ENCODE results near the gene HOXB9. TPM values are rescaled to one million over a fixed set of nuclear protein-coding genes. Genes with fewer than 3 reads are reported as not detected.

HOXB9 gene
- total RNA-seq, 3 donors from 2014 or later (not counting 1 experiment from before 2014, with no cell fraction given) = 0.12 to 1.0 (median 0.18) TPM

DNA sequence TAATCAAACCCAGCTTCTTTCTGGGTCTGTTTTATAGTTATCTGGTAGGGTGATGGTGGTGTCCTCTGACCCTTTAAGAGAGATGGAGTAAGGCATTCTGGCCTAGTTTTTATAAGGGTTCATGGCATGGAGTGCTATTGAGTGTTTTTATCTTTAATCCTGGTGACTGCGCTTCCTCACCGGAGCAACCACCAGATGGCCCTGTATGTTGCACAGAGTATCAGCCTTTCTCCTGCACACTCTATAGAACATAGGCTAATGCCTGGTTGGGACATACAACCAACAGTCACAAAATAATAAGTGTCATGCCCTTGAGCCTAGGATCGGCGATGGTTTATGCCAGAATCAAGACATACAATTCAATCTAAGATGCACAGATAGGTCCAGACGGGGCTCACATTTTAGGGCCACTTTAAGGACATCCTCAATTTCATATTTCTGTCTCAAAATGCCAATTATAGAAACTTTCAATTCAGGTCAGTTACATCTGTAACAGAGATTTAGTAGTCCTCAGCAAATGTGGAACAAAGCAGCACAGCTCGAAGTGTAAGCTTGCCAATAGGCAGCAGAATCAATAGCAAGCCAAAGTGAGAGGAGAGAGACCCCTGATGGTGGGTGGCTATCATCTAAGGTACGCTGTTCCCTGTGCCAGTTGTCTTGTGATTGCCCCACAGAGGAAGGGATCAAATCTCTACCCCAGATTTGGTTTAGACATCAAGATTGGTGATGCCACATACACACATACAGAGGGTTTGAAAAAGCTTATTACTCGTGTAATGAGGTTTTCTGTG is 37.2 kb upstream of the HOXB9 start:
- Histone ChIP-seq H3K36me3 (ENCODE audit: control insufficient read depth, insufficient read depth, low read length) (no peaks in the 10 kb centered on the region), H3K4me3 (ENCODE audit: low read length) (no peak overlapping the region), H3K9me3 (ENCODE audit: control insufficient read depth, insufficient read depth, low read length) (no peaks in the 10 kb centered on the region), H3K27me3 (ENCODE audit: control insufficient read depth, insufficient read depth, low read length) (no peaks in the 10 kb centered on the region), H3K4me1 (ENCODE audit: control insufficient read depth, insufficient read depth, low read length) (no peaks in the 10 kb centered on the region), H3K27ac (ENCODE audit: low read length) (no peak overlapping the region)
- ATAC-seq (no peak), DNase-seq (no peak)
- H3K4me3 Mint-ChIP-seq = no peak overlapping the region
- H3K4me1 Mint-ChIP-seq = no peaks in the 10 kb centered on the region
- peaks cover 16 to 17% of the 10 kb centered on the region in 2 donors for H3K27me3 Mint-ChIP-seq (ENCODE audit: low read depth in 2 of 2)
- H3K36me3 Mint-ChIP-seq = no peaks in the 10 kb centered on the region
- WGBS (ENCODE audit: insufficient coverage) = 89% methylated on average over 8 of the region's 8 CpGs
- TF ChIP-seq, protein P1, sequence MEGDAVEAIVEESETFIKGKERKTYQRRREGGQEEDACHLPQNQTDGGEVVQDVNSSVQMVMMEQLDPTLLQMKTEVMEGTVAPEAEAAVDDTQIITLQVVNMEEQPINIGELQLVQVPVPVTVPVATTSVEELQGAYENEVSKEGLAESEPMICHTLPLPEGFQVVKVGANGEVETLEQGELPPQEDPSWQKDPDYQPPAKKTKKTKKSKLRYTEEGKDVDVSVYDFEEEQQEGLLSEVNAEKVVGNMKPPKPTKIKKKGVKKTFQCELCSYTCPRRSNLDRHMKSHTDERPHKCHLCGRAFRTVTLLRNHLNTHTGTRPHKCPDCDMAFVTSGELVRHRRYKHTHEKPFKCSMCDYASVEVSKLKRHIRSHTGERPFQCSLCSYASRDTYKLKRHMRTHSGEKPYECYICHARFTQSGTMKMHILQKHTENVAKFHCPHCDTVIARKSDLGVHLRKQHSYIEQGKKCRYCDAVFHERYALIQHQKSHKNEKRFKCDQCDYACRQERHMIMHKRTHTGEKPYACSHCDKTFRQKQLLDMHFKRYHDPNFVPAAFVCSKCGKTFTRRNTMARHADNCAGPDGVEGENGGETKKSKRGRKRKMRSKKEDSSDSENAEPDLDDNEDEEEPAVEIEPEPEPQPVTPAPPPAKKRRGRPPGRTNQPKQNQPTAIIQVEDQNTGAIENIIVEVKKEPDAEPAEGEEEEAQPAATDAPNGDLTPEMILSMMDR (IDR thresholded peaks at IDR 0.05) = no peak
- no peaks in the 10 kb centered on the region for H3K9me3 Mint-ChIP-seq
- no peak overlapping the region for H3K27ac Mint-ChIP-seq
- intact Hi-C loops (cut with micrococcal nuclease) = no loop called here

DNA sequence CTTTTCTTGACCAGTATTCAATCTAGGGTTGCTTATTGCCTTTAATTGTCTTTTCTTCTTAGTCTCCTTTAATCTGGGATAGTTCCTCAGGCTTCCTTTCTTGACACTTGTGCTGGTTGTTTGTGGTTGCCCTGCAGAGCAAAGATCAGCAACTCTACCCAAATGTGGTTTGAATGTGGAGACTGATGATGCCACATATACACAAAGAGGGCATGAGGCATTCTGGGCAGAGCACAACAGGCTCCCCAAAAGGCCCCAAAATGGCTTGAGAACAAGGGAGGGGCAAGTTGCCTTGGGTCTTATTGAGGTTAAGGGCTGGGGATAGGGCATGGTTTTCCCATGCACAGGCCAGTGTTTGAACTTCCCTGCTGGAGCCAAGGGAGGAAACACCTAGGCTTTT is 29.8 kb upstream of the HOXB9 start:
- Histone ChIP-seq H3K27me3 (ENCODE audit: control insufficient read depth, insufficient read depth, low read length) (no peaks in the 10 kb centered on the region), H3K4me3 (ENCODE audit: low read length) (no peak overlapping the region), H3K36me3 (ENCODE audit: control insufficient read depth, insufficient read depth, low read length) (no peaks in the 10 kb centered on the region), H3K9me3 (ENCODE audit: control insufficient read depth, insufficient read depth, low read length) (no peaks in the 10 kb centered on the region), H3K27ac (ENCODE audit: low read length) (no peak overlapping the region), H3K4me1 (ENCODE audit: control insufficient read depth, insufficient read depth, low read length) (peaks cover 3% of the 10 kb centered on the region)
- DNase-seq = no peak
- intact Hi-C loops (cut with micrococcal nuclease) = no loop called here
- Mint-ChIP-seq H3K36me3 (no peaks in the 10 kb centered on the region), H3K4me1 (peaks cover 7 to 9% of the 10 kb centered on the region in 2 donors), H3K4me3 (no peak overlapping the region), H3K27me3 (ENCODE audit: low read depth in 2 of 2) (peaks cover 0 to 5% of the 10 kb centered on the region in 2 donors), H3K9me3 (no peaks in the 10 kb centered on the region), H3K27ac (no peak overlapping the region)
- TF ChIP-seq, protein P1 (IDR thresholded peaks at IDR 0.05) = no peak
- ATAC-seq = no peak

GRCh38 chr17:48649741-48650140 is 23.6 kb upstream of the HOXB9 start:
- Histone ChIP-seq H3K27me3 (ENCODE audit: control insufficient read depth, insufficient read depth, low read length) (peaks cover 26% of the 10 kb centered on the region), H3K27ac (ENCODE audit: low read length) (no peak overlapping the region), H3K4me3 (ENCODE audit: low read length) (no peak overlapping the region), H3K4me1 (ENCODE audit: control insufficient read depth, insufficient read depth, low read length) (peaks cover 22% of the 10 kb centered on the region), H3K9me3 (ENCODE audit: control insufficient read depth, insufficient read depth, low read length) (no peaks in the 10 kb centered on the region), H3K36me3 (ENCODE audit: control insufficient read depth, insufficient read depth, low read length) (no peaks in the 10 kb centered on the region)
- H3K4me1 Mint-ChIP-seq = peaks cover 13 to 24% of the 10 kb centered on the region in 2 donors
- WGBS (ENCODE audit: insufficient coverage) = no CpG with 5 or more reads among the region's 1 CpG
- no peaks in the 10 kb centered on the region for H3K9me3 Mint-ChIP-seq
- H3K27me3 Mint-ChIP-seq (ENCODE audit: low read depth in 2 of 2) = peaks cover 19 to 34% of the 10 kb centered on the region in 2 donors
- ATAC-seq (no peak), DNase-seq (no peak)
- H3K36me3 Mint-ChIP-seq = no peaks in the 10 kb centered on the region
- intact Hi-C loops (cut with micrococcal nuclease) = no loop called here
- TF ChIP-seq, protein P1 (IDR thresholded peaks at IDR 0.05) = no peak
- H3K27ac Mint-ChIP-seq = no peak overlapping the region
- no peak overlapping the region for H3K4me3 Mint-ChIP-seq

DNA sequence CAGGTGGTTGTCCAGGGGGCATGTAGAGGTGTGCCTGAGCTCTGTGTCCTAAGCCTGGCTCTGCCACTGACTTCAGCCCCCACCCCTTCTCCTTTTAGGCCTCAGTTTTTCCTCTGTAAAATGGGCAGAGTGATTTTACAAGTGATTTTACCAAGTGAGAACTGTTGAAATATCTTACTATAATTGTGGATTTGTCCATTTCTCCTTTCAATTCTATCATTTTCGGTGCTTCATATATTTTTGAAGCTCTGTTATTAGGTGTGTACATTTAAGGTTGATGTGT is 21.7 kb upstream of the HOXB9 start:
- peaks cover 13 to 24% of the 10 kb centered on the region in 2 donors for H3K4me1 Mint-ChIP-seq
- H3K4me3 ChIP-seq (ENCODE audit: low read length) = peak overlapping the region; percentile 63
- H3K27ac ChIP-seq (ENCODE audit: low read length) = no peak overlapping the region
- 88% methylated on average over 1 of the region's 1 CpG for WGBS (ENCODE audit: insufficient coverage)
- H3K36me3 ChIP-seq (ENCODE audit: control insufficient read depth, insufficient read depth, low read length) = no peaks in the 10 kb centered on the region
- TF ChIP-seq, protein P1 (IDR thresholded peaks at IDR 0.05) = no peak
- H3K9me3 Mint-ChIP-seq = no peaks in the 10 kb centered on the region
- no peak for ATAC-seq
- peaks cover 22% of the 10 kb centered on the region for H3K4me1 ChIP-seq (ENCODE audit: control insufficient read depth, insufficient read depth, low read length)
- peak overlapping the region; percentile 84 for H3K4me3 Mint-ChIP-seq
- intact Hi-C loops (cut with micrococcal nuclease) = no loop called here
- H3K36me3 Mint-ChIP-seq = no peaks in the 10 kb centered on the region
- H3K27me3 ChIP-seq (ENCODE audit: control insufficient read depth, insufficient read depth, low read length) = peaks cover 30% of the 10 kb centered on the region
- no peaks in the 10 kb centered on the region for H3K9me3 ChIP-seq (ENCODE audit: control insufficient read depth, insufficient read depth, low read length)
- DNase-seq = no peak
- peaks cover 35 to 51% of the 10 kb centered on the region in 2 donors for H3K27me3 Mint-ChIP-seq (ENCODE audit: low read depth in 2 of 2)
- H3K27ac Mint-ChIP-seq = peak overlapping the region in 1 of 2 donors; percentile 73

All from natural killer cell (primary cell).